ENCODE data around the gene ULK1.

DNA sequence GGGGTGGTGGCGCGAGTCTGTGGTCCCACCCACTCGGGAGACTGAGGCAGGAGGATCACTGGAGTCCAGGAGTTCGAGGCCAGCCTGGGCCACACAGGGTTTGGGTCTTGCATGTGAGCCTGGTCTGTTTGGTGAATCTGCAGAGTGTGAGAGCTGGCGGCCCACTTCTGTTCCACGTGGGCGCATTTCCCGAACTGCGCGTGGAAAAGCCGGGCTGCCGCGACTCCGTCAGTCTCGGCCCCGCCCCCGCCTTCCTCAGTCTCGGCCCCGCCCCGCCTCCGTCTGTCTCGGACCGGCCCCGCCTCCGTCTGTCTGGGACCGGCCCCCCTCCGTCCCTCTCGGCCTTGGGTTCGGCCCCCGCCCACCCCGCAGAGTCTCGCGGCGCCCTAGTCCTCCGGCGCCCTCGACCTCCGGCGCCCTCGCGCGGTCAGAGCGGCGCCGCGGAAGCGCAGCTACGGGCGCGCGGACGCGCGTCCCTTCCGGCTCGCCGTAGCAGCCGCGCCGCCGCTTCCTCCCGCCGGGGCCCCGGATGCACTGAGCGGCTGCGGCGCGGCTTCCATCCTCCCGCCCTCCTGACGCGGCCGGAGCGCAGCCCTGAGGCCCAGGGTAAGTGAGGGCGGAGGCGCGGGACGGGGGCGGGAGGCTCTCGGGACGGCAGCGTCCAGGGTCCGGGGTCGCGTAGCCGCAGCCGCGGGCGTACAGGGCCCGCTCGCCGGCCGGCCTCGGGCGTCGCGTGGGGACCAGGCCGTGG lies 55.2 kb downstream of the ULK1 start, which contains the start of gene EP400:
- no peak for TF ChIP-seq POLR2A (IDR thresholded peaks at IDR 0.05)
- TF ChIP-seq, protein P1, sequence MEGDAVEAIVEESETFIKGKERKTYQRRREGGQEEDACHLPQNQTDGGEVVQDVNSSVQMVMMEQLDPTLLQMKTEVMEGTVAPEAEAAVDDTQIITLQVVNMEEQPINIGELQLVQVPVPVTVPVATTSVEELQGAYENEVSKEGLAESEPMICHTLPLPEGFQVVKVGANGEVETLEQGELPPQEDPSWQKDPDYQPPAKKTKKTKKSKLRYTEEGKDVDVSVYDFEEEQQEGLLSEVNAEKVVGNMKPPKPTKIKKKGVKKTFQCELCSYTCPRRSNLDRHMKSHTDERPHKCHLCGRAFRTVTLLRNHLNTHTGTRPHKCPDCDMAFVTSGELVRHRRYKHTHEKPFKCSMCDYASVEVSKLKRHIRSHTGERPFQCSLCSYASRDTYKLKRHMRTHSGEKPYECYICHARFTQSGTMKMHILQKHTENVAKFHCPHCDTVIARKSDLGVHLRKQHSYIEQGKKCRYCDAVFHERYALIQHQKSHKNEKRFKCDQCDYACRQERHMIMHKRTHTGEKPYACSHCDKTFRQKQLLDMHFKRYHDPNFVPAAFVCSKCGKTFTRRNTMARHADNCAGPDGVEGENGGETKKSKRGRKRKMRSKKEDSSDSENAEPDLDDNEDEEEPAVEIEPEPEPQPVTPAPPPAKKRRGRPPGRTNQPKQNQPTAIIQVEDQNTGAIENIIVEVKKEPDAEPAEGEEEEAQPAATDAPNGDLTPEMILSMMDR (IDR thresholded peaks at IDR 0.05) = peak; percentile 54 to 58 (median 58)
